ENCODE data around the gene TCFL5.

DNA sequence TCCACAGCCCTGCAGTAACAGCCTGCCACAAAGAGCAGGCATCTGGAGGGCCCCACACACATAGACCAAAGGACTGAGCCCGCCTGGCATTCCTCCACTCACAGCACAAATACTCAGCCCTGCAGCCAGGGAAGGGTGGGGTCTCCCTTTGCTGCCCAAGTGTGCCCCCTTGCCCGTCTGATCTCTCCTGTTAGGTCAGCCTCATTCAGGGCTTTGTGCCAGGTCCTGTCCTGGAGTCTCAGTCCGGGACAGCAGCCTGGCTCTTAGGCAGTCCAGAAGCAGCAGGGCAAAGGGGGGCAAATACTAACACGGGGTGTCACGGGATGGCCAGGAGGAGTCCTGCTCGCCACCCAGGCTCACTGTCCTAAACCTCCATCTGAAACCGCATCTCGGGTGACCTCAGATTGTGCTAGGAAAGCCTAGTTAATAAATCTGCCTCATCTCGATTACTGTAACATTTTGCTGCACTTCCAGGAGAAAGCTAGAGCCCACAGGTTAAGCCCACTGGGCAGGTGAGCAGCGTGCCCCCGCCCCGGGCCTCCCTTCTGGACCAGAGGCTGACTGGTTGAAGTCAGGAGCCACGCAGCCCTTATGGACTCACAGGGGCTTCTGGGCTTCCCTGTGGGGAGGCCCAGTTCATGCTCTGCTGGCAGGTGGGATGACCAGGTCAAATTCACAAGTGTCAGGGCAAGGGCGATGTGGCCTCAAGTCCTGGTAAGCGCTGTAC, 60.2 kb downstream of the TCFL5 start:
- TF ChIP-seq, protein P1, sequence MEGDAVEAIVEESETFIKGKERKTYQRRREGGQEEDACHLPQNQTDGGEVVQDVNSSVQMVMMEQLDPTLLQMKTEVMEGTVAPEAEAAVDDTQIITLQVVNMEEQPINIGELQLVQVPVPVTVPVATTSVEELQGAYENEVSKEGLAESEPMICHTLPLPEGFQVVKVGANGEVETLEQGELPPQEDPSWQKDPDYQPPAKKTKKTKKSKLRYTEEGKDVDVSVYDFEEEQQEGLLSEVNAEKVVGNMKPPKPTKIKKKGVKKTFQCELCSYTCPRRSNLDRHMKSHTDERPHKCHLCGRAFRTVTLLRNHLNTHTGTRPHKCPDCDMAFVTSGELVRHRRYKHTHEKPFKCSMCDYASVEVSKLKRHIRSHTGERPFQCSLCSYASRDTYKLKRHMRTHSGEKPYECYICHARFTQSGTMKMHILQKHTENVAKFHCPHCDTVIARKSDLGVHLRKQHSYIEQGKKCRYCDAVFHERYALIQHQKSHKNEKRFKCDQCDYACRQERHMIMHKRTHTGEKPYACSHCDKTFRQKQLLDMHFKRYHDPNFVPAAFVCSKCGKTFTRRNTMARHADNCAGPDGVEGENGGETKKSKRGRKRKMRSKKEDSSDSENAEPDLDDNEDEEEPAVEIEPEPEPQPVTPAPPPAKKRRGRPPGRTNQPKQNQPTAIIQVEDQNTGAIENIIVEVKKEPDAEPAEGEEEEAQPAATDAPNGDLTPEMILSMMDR (IDR thresholded peaks at IDR 0.05): no peak
- TF ChIP-seq, protein P2, sequence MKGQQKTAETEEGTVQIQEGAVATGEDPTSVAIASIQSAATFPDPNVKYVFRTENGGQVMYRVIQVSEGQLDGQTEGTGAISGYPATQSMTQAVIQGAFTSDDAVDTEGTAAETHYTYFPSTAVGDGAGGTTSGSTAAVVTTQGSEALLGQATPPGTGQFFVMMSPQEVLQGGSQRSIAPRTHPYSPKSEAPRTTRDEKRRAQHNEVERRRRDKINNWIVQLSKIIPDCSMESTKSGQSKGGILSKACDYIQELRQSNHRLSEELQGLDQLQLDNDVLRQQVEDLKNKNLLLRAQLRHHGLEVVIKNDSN (CRISPR knock-in tag; IDR thresholded peaks at IDR 0.05): no peak
- no peak for TF ChIP-seq NFE2L1 (CRISPR knock-in tag; IDR thresholded peaks at IDR 0.05)
- TF ChIP-seq, protein P3, sequence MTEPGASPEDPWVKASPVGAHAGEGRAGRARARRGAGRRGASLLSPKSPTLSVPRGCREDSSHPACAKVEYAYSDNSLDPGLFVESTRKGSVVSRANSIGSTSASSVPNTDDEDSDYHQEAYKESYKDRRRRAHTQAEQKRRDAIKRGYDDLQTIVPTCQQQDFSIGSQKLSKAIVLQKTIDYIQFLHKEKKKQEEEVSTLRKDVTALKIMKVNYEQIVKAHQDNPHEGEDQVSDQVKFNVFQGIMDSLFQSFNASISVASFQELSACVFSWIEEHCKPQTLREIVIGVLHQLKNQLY (CRISPR knock-in tag; IDR thresholded peaks at IDR 0.05): no peak
- no peak for TF ChIP-seq CREB1 (CRISPR knock-in tag; IDR thresholded peaks at IDR 0.05)
- TF ChIP-seq, protein P4, sequence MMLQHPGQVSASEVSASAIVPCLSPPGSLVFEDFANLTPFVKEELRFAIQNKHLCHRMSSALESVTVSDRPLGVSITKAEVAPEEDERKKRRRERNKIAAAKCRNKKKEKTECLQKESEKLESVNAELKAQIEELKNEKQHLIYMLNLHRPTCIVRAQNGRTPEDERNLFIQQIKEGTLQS (CRISPR knock-in tag; conservative IDR thresholded peaks at IDR 0.05): no peak
- TF ChIP-seq, protein P5, sequence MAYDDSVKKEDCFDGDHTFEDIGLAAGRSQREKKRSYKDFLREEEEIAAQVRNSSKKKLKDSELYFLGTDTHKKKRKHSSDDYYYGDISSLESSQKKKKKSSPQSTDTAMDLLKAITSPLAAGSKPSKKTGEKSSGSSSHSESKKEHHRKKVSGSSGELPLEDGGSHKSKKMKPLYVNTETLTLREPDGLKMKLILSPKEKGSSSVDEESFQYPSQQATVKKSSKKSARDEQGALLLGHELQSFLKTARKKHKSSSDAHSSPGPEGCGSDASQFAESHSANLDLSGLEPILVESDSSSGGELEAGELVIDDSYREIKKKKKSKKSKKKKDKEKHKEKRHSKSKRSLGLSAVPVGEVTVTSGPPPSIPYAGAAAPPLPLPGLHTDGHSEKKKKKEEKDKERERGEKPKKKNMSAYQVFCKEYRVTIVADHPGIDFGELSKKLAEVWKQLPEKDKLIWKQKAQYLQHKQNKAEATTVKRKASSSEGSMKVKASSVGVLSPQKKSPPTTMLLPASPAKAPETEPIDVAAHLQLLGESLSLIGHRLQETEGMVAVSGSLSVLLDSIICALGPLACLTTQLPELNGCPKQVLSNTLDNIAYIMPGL (CRISPR knock-in tag; IDR thresholded peaks at IDR 0.05): no peak
- TF ChIP-seq CBFB (CRISPR knock-in tag; IDR thresholded peaks at IDR 0.05; ENCODE audit: low read depth): no peak

Data from WTC11 (cell line).